Measurements from ENCODE around the gene WFDC12. TPM values are rescaled to one million over a fixed set of nuclear protein-coding genes. Genes with fewer than 3 reads are reported as not detected.

WFDC12 gene
- total RNA-seq, 1 donor: not detected

- DNase-seq (ENCODE audit: low read depth): no peak
- peak; percentile 71 for TF ChIP-seq CTCF (IDR thresholded peaks at IDR 0.05; ENCODE audit: insufficient read depth, low read length)
- no peak overlapping the region for H3K4me3 ChIP-seq (ENCODE audit: low read depth, low read length)
Measured at GRCh38 chr20:45138561-45139300, 14.5 kb upstream of the WFDC12 start.

- no peak for TF ChIP-seq CTCF (IDR thresholded peaks at IDR 0.05; ENCODE audit: insufficient read depth, low read length)
- no peak for DNase-seq (ENCODE audit: low read depth)
- H3K4me3 ChIP-seq (ENCODE audit: low read depth, low read length): no peak overlapping the region
Measured at GRCh38 chr20:45136911-45137310, 12.6 kb upstream of the WFDC12 start.

- DNase-seq (ENCODE audit: low read depth): no peak
- H3K4me3 ChIP-seq (ENCODE audit: low read depth, low read length): no peak overlapping the region
- TF ChIP-seq CTCF (IDR thresholded peaks at IDR 0.05; ENCODE audit: insufficient read depth, low read length): no peak
Measured at GRCh38 chr20:45128099-45128498, 3.8 kb upstream of the WFDC12 start.

GRCh38 chr20:45121388-45121787, 2.9 kb downstream of the WFDC12 start:
- H3K4me3 ChIP-seq (ENCODE audit: low read depth, low read length): no peak overlapping the region
- no peak for DNase-seq (ENCODE audit: low read depth)
- TF ChIP-seq CTCF (IDR thresholded peaks at IDR 0.05; ENCODE audit: insufficient read depth, low read length): no peak

GRCh38 chr20:45119556-45120266, 4.6 kb downstream of the WFDC12 start:
- DNase-seq (ENCODE audit: low read depth): no peak
- no peak for TF ChIP-seq CTCF (IDR thresholded peaks at IDR 0.05; ENCODE audit: insufficient read depth, low read length)

GRCh38 chr20:45118028-45118427, 6.2 kb downstream of the WFDC12 start:
- TF ChIP-seq CTCF (IDR thresholded peaks at IDR 0.05; ENCODE audit: insufficient read depth, low read length): peak; percentile 16
- DNase-seq (ENCODE audit: low read depth): no peak
- no peak overlapping the region for H3K4me3 ChIP-seq (ENCODE audit: low read depth, low read length)

More at GRCh38 chr20:45119556-45120266, 4.6 kb downstream of the WFDC12 start:
- no peak overlapping the region for H3K4me3 ChIP-seq (ENCODE audit: low read depth, low read length)

Data from fibroblast of the aortic adventitia (primary cell).